HUES48 (cell line): Measurements from ENCODE around the gene LIN7B.

Experiments used
- H3K27ac ChIP-seq: one replicate; pipeline ENCODE4 v1.7.0; 2013; ENCODE audit warnings: low read depth, low read length, inconsistent platforms
- H3K27me3 ChIP-seq: 2 replicates; pipeline ENCODE4 v1.6.1; 2013; ENCODE audit warnings: mild to moderate bottlenecking, low read length; ENCODE audit not compliant: control insufficient read depth, insufficient read depth
- H3K36me3 ChIP-seq: 2 replicates; pipeline ENCODE4 v1.6.1; 2013; ENCODE audit warnings: low read length; ENCODE audit not compliant: control insufficient read depth, insufficient read depth
- H3K4me1 ChIP-seq: 2 replicates; pipeline ENCODE4 v1.6.1; 2013; ENCODE audit warnings: mild to moderate bottlenecking, low read length; ENCODE audit not compliant: control insufficient read depth, insufficient read depth
- H3K4me3 ChIP-seq: 2 replicates; pipeline ENCODE4 v1.5.1; 2013; ENCODE audit warnings: mild to moderate bottlenecking, low read depth, low read length
- H3K9ac ChIP-seq: 2 replicates; pipeline ENCODE4 v1.6.1; 2013; ENCODE audit warnings: mild to moderate bottlenecking, low read depth, low read length, moderate library complexity
- H3K9me3 ChIP-seq: 2 replicates; pipeline ENCODE4 v1.6.1; 2013; ENCODE audit warnings: low read length; ENCODE audit not compliant: control insufficient read depth, insufficient read depth

The LIN7B gene

GRCh38 chr19:49110567-49110966 is 3.6 kb upstream of the LIN7B start:
- Histone ChIP-seq H3K36me3 (peaks cover 42% of the 10 kb centered on the region), H3K9ac (no peak overlapping the region), H3K27me3 (peaks cover 4% of the 10 kb centered on the region), H3K27ac (no peak overlapping the region), H3K9me3 (no peaks in the 10 kb centered on the region), H3K4me1 (no peaks in the 10 kb centered on the region), H3K4me3 (no peak overlapping the region)

- Histone ChIP-seq H3K27me3 (peaks cover 4% of the 10 kb centered on the region), H3K9ac (no peak overlapping the region), H3K9me3 (no peaks in the 10 kb centered on the region), H3K27ac (no peak overlapping the region), H3K36me3 (peaks cover 33% of the 10 kb centered on the region), H3K4me3 (no peak overlapping the region), H3K4me1 (no peaks in the 10 kb centered on the region)
Observed at GRCh38 chr19:49111218-49111998, 2.8 kb upstream of the LIN7B start.

DNA sequence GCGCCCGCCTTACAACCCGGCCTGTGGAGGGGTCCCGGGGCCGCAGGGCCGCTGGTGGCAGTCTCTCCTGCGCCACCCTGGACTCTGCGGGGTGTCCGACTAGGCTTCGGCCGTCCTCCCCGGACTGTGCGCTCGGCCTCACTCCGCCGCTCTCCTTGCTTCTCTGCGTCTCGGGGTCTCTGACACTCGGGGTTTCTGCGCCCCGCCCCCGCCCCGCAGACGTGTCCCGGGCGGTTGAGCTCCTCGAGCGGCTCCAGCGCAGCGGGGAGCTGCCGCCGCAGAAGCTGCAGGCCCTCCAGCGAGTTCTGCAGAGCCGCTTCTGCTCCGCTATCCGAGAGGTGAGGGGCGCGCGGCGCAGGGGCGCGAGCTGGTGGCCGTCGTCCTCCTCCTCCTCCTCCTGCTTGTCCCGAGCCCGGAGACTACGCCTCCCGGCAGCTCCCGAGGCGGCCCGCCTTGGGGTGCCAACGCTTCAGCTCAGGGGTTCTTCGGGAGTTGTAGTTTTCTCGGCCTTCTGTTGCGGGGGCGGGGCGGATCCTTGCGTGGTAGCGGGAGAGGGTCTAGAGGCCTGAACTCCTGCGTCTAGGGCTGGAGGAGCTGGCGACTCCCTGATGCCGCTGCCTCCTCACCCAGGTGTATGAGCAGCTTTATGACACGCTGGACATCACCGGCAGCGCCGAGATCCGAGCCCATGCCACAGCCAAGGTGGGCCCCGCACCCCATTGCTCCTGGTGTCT is 627 bp downstream of the LIN7B start:
- Histone ChIP-seq H3K9me3 (no peaks in the 10 kb centered on the region), H3K36me3 (no peaks in the 10 kb centered on the region), H3K4me1 (peaks cover 8% of the 10 kb centered on the region), H3K9ac (no peak overlapping the region), H3K27me3 (peaks cover 6% of the 10 kb centered on the region), H3K4me3 (peak overlapping the region; percentile 58), H3K27ac (peak overlapping the region; percentile 50)

GRCh38 chr19:49116544-49116943 is 2.4 kb downstream of the LIN7B start:
- H3K4me3 ChIP-seq, result no peak overlapping the region
- H3K27me3 ChIP-seq, result peaks cover 20% of the 10 kb centered on the region
- H3K9ac ChIP-seq, result no peak overlapping the region
- peaks cover 8% of the 10 kb centered on the region for H3K4me1 ChIP-seq
- no peak overlapping the region for H3K27ac ChIP-seq
- no peaks in the 10 kb centered on the region for H3K36me3 ChIP-seq
- no peaks in the 10 kb centered on the region for H3K9me3 ChIP-seq

DNA sequence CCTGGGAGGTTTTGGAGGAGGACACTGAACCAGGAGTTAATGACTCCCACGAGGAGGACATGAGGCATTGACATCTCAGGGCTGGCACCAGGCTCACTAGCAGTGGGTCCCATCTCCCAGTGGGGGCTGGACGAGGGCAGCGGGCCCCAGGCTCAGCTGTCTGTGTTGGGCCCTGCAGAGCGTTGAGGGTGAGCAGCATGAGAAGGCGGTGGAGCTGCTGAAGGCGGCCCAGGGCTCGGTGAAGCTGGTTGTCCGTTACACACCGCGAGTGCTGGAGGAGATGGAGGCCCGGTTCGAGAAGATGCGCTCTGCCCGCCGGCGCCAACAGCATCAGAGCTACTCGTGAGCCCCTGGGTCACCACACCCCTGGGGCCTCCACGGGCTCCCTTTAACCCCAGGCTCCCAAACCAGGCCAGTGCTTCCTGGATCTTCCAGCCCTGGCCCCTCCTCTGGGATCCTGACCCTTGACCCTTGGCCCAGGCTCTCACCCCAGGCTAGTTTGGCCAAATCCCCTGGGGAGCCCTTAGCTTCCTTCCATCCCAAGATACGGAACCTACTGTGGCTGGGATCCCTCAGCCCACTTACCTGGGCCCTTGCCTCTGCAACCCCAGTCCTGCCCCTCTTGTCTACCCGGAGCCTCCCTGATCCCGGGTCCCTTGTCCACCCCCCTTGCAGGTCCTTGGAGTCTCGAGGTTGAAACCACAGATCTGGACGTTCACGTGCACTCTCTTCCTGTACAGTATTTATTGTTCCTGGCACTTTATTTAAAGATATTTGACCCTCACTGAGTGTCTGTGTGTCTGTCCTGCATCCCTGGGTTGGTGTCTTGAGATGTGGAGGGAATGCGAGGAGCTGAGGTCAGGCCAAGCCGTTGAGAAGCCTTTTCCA is 3.8 kb downstream of the LIN7B start:
- H3K27me3 ChIP-seq, result peaks cover 20% of the 10 kb centered on the region
- H3K9ac ChIP-seq, result peak overlapping the region; percentile 94; the same call in 1 of the 2 replicates
- no peaks in the 10 kb centered on the region for H3K9me3 ChIP-seq
- no peaks in the 10 kb centered on the region for H3K36me3 ChIP-seq
- peak overlapping the region; percentile 95 for H3K27ac ChIP-seq
- peak overlapping the region; percentile 94 for H3K4me3 ChIP-seq
- peaks cover 8% of the 10 kb centered on the region for H3K4me1 ChIP-seq

GRCh38 chr19:49118565-49119410 is 4.6 kb downstream of the LIN7B start, which contains the start of gene C19orf73:
Gene C19orf73, minus strand, starts transcription at chr19:49119143. Its CDS starts 121 bp downstream, at chr19:49119022.
- peak within 1 kb of the TSS; percentile 94 for H3K9ac ChIP-seq
- peak within 1 kb of the TSS; percentile 95 for H3K27ac ChIP-seq
- H3K27me3 ChIP-seq, result peaks cover 20% of the 10 kb centered on the region
- H3K4me1 ChIP-seq, result peaks cover 8% of the 10 kb centered on the region
- no peaks in the 10 kb centered on the region for H3K9me3 ChIP-seq
- H3K36me3 ChIP-seq, result no peaks in the 10 kb centered on the region
- H3K4me3 ChIP-seq, result peak within 1 kb of the TSS; percentile 94

DNA sequence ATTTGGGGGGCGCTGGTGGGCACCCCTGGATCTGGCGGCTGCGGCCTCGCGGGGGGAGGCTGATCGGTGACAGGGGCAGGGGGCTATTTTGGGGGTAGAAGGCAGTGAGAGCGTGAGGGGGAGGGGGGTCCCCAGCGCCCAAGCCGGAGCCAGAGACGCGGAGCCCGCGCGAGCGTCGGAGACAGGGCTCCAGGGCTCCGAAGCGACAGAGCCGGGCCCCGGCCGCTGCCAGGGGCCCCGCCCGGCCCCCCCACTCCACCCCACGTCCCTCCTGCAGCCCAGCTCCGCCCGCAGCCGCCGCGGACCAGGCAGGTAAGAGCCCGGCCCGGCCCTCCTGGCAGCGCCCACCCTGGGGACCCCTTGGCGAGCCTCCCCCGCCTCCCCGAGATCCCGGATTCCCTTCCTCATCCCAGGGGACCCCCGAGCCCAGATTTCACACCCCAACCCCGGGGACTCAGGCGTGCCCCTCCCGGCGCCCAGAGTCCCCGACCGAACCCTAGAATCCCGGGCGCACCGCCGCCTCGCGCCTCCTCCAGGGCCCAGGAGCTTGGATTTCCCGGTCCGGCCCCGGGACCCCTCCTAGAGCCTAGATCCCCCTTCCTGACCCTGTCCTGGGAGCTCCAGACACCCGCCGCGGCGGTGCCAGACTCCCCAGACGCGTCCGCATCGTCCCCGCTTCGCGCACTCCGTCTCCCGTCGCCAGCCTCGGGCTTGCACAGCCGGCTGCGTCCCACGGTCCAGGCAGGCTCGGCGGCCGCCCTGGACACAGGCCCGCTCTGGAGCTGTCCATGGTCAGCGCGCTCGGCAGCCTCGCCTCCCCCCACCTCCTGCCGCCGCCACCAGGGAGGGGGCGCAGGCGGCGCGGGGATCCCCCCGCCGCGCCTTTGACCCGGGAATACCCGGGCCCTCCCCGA is 5.5 kb downstream of the LIN7B start, which contains the start of gene PPFIA3:
PPFIA3 (plus strand) TSS at position 134 of the 914 bp plus-strand sequence. CDS start 8,330 bp downstream, outside the sequence.
- Histone ChIP-seq H3K9ac (peak within 1 kb of the TSS; percentile 94), H3K4me1 (peaks cover 8% of the 10 kb centered on the region), H3K27me3 (peaks cover 20% of the 10 kb centered on the region), H3K4me3 (peak within 1 kb of the TSS; percentile 94), H3K9me3 (no peaks in the 10 kb centered on the region), H3K27ac (peak within 1 kb of the TSS; percentile 95), H3K36me3 (no peaks in the 10 kb centered on the region)

GRCh38 chr19:49120325-49120683 is 6.1 kb downstream of the LIN7B start:
- Histone ChIP-seq H3K4me1 (peaks cover 8% of the 10 kb centered on the region), H3K27me3 (peaks cover 17% of the 10 kb centered on the region), H3K9me3 (no peaks in the 10 kb centered on the region), H3K27ac (no peak overlapping the region), H3K9ac (no peak overlapping the region), H3K36me3 (no peaks in the 10 kb centered on the region), H3K4me3 (peak overlapping the region; percentile 48; the same call in 1 of the 2 replicates)

GRCh38 chr19:49120868-49121267 is 6.7 kb downstream of the LIN7B start:
- Histone ChIP-seq H3K36me3 (no peaks in the 10 kb centered on the region), H3K4me1 (peaks cover 8% of the 10 kb centered on the region), H3K4me3 (no peak overlapping the region), H3K9ac (no peak overlapping the region), H3K27me3 (peaks cover 17% of the 10 kb centered on the region), H3K27ac (no peak overlapping the region), H3K9me3 (no peaks in the 10 kb centered on the region)
